Activated CD4-positive, alpha-beta T cell treated with anti-CD3 and anti-CD28 coated beads for 1 hour (primary cell): ENCODE data around the gene MBNL2.

Experiments used
- DNase-seq: peaks from one replicate; pipeline ENCODE4 v3.0.0-alpha.2; 2020

The MBNL2 gene

GRCh38 chr13:97275776-97276501 lies 53.8 kb downstream of the MBNL2 start:
- no peak for DNase-seq

- no peak for DNase-seq
These were observed 54.7 kb downstream of the MBNL2 start for GRCh38 chr13:97276862-97277269.

GRCh38 chr13:97278435-97279411 lies 56.6 kb downstream of the MBNL2 start:
- DNase-seq = no peak

GRCh38 chr13:97279913-97280312 lies 57.8 kb downstream of the MBNL2 start:
- no peak for DNase-seq

- DNase-seq = no peak
These were observed 58.3 kb downstream of the MBNL2 start for GRCh38 chr13:97280478-97280877.

GRCh38 chr13:97281028-97281427 lies 58.9 kb downstream of the MBNL2 start:
- DNase-seq = no peak

- DNase-seq = no peak
These were observed 60.6 kb downstream of the MBNL2 start for GRCh38 chr13:97282705-97283104.

GRCh38 chr13:97283888-97284287 lies 61.8 kb downstream of the MBNL2 start:
- DNase-seq = no peak

- DNase-seq = no peak
These were observed 62.4 kb downstream of the MBNL2 start for GRCh38 chr13:97284558-97284957.

- DNase-seq = no peak
These were observed 63.3 kb downstream of the MBNL2 start for GRCh38 chr13:97285221-97285955.

- no peak for DNase-seq
These were observed 64.3 kb downstream of the MBNL2 start for GRCh38 chr13:97286317-97287046.

- DNase-seq = no peak
These were observed 64.9 kb downstream of the MBNL2 start for GRCh38 chr13:97287047-97287383.

- DNase-seq = no peak
These were observed 66.4 kb downstream of the MBNL2 start for GRCh38 chr13:97288486-97288900.

- no peak for DNase-seq
These were observed 67.6 kb downstream of the MBNL2 start for GRCh38 chr13:97289514-97290298.

- no peak for DNase-seq
These were observed 73.4 kb downstream of the MBNL2 start for GRCh38 chr13:97295283-97296182.

- DNase-seq = no peak
These were observed 74.6 kb downstream of the MBNL2 start for GRCh38 chr13:97296740-97297139.

GRCh38 chr13:97298816-97299215 lies 76.7 kb downstream of the MBNL2 start:
- no peak for DNase-seq

- no peak for DNase-seq
These were observed 78.7 kb downstream of the MBNL2 start for GRCh38 chr13:97300871-97301270.

- DNase-seq = no peak
These were observed 79.4 kb downstream of the MBNL2 start for GRCh38 chr13:97301382-97302095.

- no peak for DNase-seq
These were observed 80.5 kb downstream of the MBNL2 start for GRCh38 chr13:97302611-97303010.
